NCI-H1930 (cell line): ENCODE results near the gene NAXD.
"Not testable (repeated sequence)": the region's sequence is repeated elsewhere in the genome, so short reads cannot be mapped to it uniquely, and the experiment has no call there.

Experiments
- DNase-seq, 2 experiments: peaks; one replicate each; lab custom pipeline; 2025; lab: John Stamatoyannopoulos, UW

Gene NAXD

GRCh38 chr13:110593430-110594130, 21.8 kb upstream of the NAXD start:
- DNase-seq = peak in 1 of 2 experiments; percentile 66

GRCh38 chr13:110597041-110597689, 18.2 kb upstream of the NAXD start:
- no peak for DNase-seq

- no peak for DNase-seq
Observed at GRCh38 chr13:110600261-110600819, 15.0 kb upstream of the NAXD start.

GRCh38 chr13:110600980-110601379, 14.4 kb upstream of the NAXD start:
- DNase-seq = no peak

GRCh38 chr13:110605132-110605531, 10.2 kb upstream of the NAXD start:
- DNase-seq = no peak

- DNase-seq = not testable (repeated sequence)
Observed at GRCh38 chr13:110606281-110606680, 9.1 kb upstream of the NAXD start.

- DNase-seq = no peak
Observed at GRCh38 chr13:110607675-110608224, 7.6 kb upstream of the NAXD start.

GRCh38 chr13:110610955-110611595, 4.3 kb upstream of the NAXD start:
- DNase-seq = no peak

GRCh38 chr13:110615005-110615321, 382 bp upstream of the NAXD start:
- DNase-seq = no peak

GRCh38 chr13:110616103-110617101, 1.1 kb downstream of the NAXD start:
- no peak for DNase-seq

- DNase-seq = no peak
Observed at GRCh38 chr13:110617321-110618072, 2.2 kb downstream of the NAXD start.

- no peak for DNase-seq
Observed at GRCh38 chr13:110618167-110618566, 2.8 kb downstream of the NAXD start.

- DNase-seq = no peak
Observed at GRCh38 chr13:110618780-110619179, 3.4 kb downstream of the NAXD start.

- DNase-seq = no peak
Observed at GRCh38 chr13:110620596-110620995, 5.3 kb downstream of the NAXD start.

GRCh38 chr13:110624766-110625756, 9.7 kb downstream of the NAXD start:
- DNase-seq = no peak

GRCh38 chr13:110625771-110626321, 10.5 kb downstream of the NAXD start:
- DNase-seq = no peak

- no peak for DNase-seq
Observed at GRCh38 chr13:110626521-110626920, 11.2 kb downstream of the NAXD start.

GRCh38 chr13:110627351-110627750, 12.0 kb downstream of the NAXD start:
- DNase-seq = no peak
